Skeletal muscle tissue (tissue), 4 donors: ENCODE results near the gene SHISAL1. TPM values are rescaled to one million over a fixed set of nuclear protein-coding genes. Genes with fewer than 3 reads are reported as not detected.

Experiments
- H3K27ac ChIP-seq: one replicate; pipeline ENCODE4 v1.7.0; 2013; ENCODE audit warnings: mild to moderate bottlenecking, low read depth, low read length, inconsistent platforms
- H3K27me3 ChIP-seq, 3 donors: one replicate each; pipeline ENCODE4 v1.7.0; 2013; ENCODE audit warnings: low read length in 3 of 3; ENCODE audit not compliant: control insufficient read depth in 3 of 3, insufficient read depth in 3 of 3
- H3K36me3 ChIP-seq, 3 donors: one replicate each; pipeline ENCODE4 v1.7.0; 2013; ENCODE audit warnings: low read length in 3 of 3; ENCODE audit not compliant: control insufficient read depth in 3 of 3, insufficient read depth in 3 of 3
- H3K4me1 ChIP-seq, 3 donors: one replicate each; pipeline ENCODE4 v1.7.0; 2013; ENCODE audit warnings: low read length in 3 of 3, mild to moderate bottlenecking in 3 of 3; ENCODE audit not compliant: control insufficient read depth in 3 of 3, insufficient read depth in 3 of 3
- H3K4me3 ChIP-seq, 3 donors: one replicate each; pipeline ENCODE4 v1.7.0; 2013; ENCODE audit warnings: low read length in 3 of 3
- H3K9ac ChIP-seq, 3 donors: one replicate each; pipeline ENCODE4 v1.7.0; 2013; ENCODE audit warnings: low read length in 3 of 3, mild to moderate bottlenecking in 3 of 3, moderate library complexity in 2 of 3, low read depth in 1 of 3
- H3K9me3 ChIP-seq, 3 donors: one replicate each; pipeline ENCODE4 v1.7.0; 2013; ENCODE audit warnings: low read length in 3 of 3; ENCODE audit not compliant: control insufficient read depth in 3 of 3
- total RNA-seq: library from RNA; depleted of rRNA; stranded (reverse); fragments of >200 nt; gene quantifications from one replicate; pipeline ENCODE4 v1.2.3, GENCODE V29; 2014
- donor health status: Osteomylitis.

The SHISAL1 gene
- total RNA-seq, 1 donor from 2014 or later: 7.3 TPM

DNA sequence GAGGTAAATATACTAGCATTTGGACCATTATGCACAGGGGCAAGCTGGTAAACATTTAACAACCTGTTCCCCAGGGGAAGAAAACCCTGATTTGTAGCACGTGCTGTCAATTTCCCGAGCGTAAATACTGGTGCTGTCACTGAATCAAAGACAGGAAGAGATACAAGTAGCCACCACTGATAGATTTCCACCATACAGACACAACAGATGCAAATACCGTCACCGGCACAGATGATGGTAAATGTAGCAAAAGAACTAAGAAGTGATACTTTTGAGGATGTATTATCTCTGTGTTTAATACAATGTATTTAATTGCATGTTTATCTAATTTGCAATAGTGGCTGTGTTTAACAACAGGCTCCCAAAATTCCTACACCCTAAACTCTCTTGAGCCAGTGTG, 39.6 kb downstream of the SHISAL1 start:
- Histone ChIP-seq H3K9ac (no peak overlapping the region), H3K9me3 (no peaks in the 10 kb centered on the region), H3K27me3 (peaks cover 21 to 60% (median 48%) of the 10 kb centered on the region in 3 donors), H3K36me3 (no peaks in the 10 kb centered on the region), H3K4me1 (no peaks in the 10 kb centered on the region), H3K27ac (no peak overlapping the region), H3K4me3 (no peak overlapping the region)

DNA sequence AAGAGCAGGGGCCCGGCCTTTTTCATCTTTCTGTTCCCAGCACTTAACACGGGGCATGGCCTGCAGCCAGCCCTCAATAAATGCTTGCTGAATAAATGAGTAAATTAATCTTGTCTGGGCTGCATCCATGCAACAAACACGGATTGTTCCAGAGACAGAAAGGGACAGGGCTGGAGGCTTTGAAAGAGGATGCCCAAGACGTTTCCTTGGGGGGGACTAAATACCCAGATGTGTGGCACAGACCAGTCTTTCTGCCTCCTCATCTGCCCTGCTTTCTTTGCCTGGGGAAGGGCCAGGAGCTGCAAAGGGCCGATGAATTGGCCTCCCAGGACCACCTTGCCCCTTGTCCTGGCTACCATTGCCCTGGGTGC, 40.4 kb downstream of the SHISAL1 start:
- Histone ChIP-seq H3K27ac (no peak overlapping the region), H3K27me3 (peaks cover 21 to 56% (median 51%) of the 10 kb centered on the region in 3 donors)

GRCh38 chr22:44271732-44272400, 40.9 kb downstream of the SHISAL1 start:
- no peaks in the 10 kb centered on the region for H3K4me1 ChIP-seq
- H3K27ac ChIP-seq: no peak overlapping the region
- H3K9me3 ChIP-seq: no peaks in the 10 kb centered on the region
- no peak overlapping the region for H3K9ac ChIP-seq
- H3K27me3 ChIP-seq: peaks cover 21 to 50% (median 48%) of the 10 kb centered on the region in 3 donors
- no peaks in the 10 kb centered on the region for H3K36me3 ChIP-seq
- H3K4me3 ChIP-seq: no peak overlapping the region

More for the DNA sequence above, 40.4 kb downstream of the SHISAL1 start:
- Histone ChIP-seq H3K9ac (no peak overlapping the region), H3K9me3 (no peaks in the 10 kb centered on the region), H3K4me1 (no peaks in the 10 kb centered on the region), H3K4me3 (no peak overlapping the region), H3K36me3 (no peaks in the 10 kb centered on the region)

DNA sequence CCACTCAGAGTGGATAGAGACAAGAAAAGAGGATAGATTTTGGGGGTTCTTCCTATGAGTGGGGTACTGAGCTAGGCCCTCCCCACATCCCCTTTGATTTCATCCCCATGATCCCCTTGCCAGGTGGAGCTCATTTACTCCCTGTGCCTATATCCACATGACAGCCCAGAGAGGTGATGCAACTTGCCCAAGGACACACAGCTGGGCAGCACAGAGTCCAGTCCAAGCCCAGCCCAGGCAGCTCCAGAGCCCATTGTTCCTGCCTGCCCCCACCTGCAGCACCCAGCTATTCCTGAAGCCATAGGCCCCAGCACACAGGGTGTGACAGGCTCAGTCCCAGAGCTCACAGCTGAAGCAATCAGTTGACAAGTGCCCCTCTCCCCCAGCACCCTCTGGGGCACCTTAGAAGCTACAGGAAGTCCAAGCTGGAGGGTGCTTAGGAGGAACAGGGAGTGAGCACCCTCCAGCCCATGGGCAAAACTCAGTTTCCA, 41.7 kb downstream of the SHISAL1 start:
- no peaks in the 10 kb centered on the region for H3K9me3 ChIP-seq

GRCh38 chr22:44270556-44270880, 42.2 kb downstream of the SHISAL1 start:
- Histone ChIP-seq H3K27me3 (peaks cover 10 to 45% (median 41%) of the 10 kb centered on the region in 3 donors), H3K9ac (no peak overlapping the region), H3K9me3 (no peaks in the 10 kb centered on the region), H3K27ac (no peak overlapping the region), H3K4me3 (no peak overlapping the region), H3K36me3 (no peaks in the 10 kb centered on the region), H3K4me1 (no peaks in the 10 kb centered on the region)

More for the DNA sequence above, 41.7 kb downstream of the SHISAL1 start:
- Histone ChIP-seq H3K4me1 (no peaks in the 10 kb centered on the region), H3K9ac (no peak overlapping the region), H3K27me3 (peaks cover 15 to 46% (median 41%) of the 10 kb centered on the region in 3 donors), H3K4me3 (no peak overlapping the region), H3K27ac (no peak overlapping the region), H3K36me3 (no peaks in the 10 kb centered on the region)

DNA sequence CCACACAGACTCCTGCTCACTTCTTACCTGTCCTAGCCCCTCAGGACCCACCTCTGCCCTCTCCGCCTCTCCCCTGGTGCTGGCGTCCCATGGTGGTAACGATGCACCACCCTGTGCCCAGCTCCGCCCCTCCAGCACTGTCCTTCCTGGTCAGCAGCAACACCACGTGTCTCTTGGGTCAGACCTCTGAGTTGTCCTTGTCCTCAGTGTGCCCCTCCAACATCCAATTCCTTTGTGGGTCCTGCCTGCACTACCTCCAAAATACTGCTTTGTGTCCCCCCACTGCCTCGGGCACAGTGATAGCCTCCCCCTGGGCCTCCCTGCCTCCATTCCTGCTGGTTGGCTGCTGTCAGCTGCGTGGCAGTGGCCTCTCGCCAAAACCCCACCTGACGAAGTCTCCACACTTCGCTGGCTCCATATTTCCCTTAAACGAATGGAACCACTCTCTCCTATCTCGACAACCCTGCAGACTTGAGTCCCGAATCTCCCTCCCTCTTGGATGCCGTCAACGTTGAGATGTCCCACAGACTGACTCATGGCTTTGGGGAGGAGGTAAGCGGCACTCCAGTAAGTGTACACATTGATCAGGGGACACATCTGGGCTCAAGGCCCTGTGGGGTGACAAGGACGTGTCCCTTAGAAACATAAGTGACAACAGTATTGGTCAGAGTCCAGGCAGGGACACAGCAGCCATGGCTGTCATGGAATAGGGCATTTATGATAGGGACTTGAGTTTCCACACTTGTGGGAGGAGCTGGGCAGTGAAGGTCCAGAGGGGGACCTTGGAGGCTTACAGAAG, 42.8 kb downstream of the SHISAL1 start:
- no peaks in the 10 kb centered on the region for H3K36me3 ChIP-seq
- H3K9ac ChIP-seq: no peak overlapping the region
- H3K9me3 ChIP-seq: no peaks in the 10 kb centered on the region
- no peaks in the 10 kb centered on the region for H3K4me1 ChIP-seq
- peaks cover 13 to 45% (median 40%) of the 10 kb centered on the region in 3 donors for H3K27me3 ChIP-seq
- no peak overlapping the region for H3K4me3 ChIP-seq
- no peak overlapping the region for H3K27ac ChIP-seq

- Histone ChIP-seq H3K4me3 (no peak overlapping the region), H3K36me3 (no peaks in the 10 kb centered on the region), H3K9ac (no peak overlapping the region), H3K27me3 (peaks cover 10 to 47% (median 34%) of the 10 kb centered on the region in 3 donors), H3K4me1 (no peaks in the 10 kb centered on the region), H3K9me3 (no peaks in the 10 kb centered on the region), H3K27ac (no peak overlapping the region)
Measured at GRCh38 chr22:44269117-44269498, 43.6 kb downstream of the SHISAL1 start.

GRCh38 chr22:44268431-44269116, 44.2 kb downstream of the SHISAL1 start:
- Histone ChIP-seq H3K4me1 (no peaks in the 10 kb centered on the region), H3K27ac (no peak overlapping the region)

DNA sequence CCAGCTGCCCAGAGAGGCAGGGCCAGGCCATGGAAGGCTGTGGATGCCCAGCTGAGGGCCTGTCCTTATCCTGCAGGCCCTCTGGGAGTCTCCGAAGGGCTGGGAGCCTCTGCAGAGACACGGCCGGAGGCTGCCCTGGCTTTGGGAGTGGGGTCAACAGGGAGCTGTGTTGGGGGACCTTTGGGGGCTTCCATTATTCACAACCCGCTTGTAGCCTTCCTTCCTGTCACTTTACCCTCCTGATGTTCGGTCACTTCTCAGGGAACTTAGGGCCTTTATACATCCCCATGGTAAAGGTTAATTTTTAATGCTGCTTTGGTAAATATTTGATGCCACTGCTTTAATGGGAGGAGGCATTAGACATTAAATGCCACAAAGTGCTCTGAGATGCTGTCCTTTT, 44.9 kb downstream of the SHISAL1 start:
- H3K9ac ChIP-seq: no peak overlapping the region
- H3K4me3 ChIP-seq: no peak overlapping the region
- no peak overlapping the region for H3K27ac ChIP-seq
- H3K27me3 ChIP-seq: peaks cover 10 to 47% (median 34%) of the 10 kb centered on the region in 3 donors
- H3K9me3 ChIP-seq: no peaks in the 10 kb centered on the region
- no peaks in the 10 kb centered on the region for H3K36me3 ChIP-seq
- H3K4me1 ChIP-seq: no peaks in the 10 kb centered on the region

More at GRCh38 chr22:44268431-44269116, 44.2 kb downstream of the SHISAL1 start:
- peaks cover 10 to 47% (median 34%) of the 10 kb centered on the region in 3 donors for H3K27me3 ChIP-seq
- H3K9ac ChIP-seq: no peak overlapping the region
- H3K9me3 ChIP-seq: no peaks in the 10 kb centered on the region
- H3K4me3 ChIP-seq: no peak overlapping the region
- H3K36me3 ChIP-seq: no peaks in the 10 kb centered on the region
